ENCODE measurements around the gene FUS.

The FUS gene

DNA sequence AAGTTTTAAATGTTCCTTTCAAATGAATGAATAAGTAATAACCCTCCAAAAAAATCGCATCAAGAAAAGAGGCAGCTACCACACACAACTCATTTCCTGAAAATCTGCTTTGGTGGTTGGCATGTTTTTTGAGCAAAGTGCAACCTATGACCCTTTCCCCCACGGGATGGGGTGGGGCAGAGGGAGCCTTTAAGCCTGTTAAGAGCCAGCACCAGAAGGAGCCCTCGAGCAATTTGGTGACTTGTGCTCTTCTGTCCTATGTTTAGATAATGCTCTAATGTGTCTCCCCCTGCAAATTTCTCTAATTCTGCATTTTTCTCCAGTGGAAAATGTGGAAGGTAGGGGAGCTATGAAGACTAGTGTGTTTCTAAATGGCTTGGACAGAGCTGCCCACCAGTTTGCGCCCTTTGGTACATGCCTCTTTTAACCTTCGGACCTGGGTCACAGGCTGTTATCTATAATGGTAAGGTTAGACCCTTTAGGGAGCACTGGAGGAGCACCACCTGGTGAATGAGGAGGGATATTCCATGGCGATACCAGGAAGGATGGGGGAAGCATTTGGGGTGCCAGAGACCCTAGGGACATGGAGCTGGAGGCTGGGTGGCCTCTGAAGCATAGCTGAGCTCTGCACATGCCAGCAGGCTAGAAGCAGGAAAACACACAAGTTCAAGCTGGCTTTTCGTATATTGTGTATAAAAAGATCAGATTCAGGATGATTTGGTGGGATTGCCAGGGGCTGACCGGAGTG is 21.1 kb downstream of the FUS start:
- in situ Hi-C loops (cut with MboI; ENCODE audit: low sequenced_read_pairs), result no loop called here

DNA sequence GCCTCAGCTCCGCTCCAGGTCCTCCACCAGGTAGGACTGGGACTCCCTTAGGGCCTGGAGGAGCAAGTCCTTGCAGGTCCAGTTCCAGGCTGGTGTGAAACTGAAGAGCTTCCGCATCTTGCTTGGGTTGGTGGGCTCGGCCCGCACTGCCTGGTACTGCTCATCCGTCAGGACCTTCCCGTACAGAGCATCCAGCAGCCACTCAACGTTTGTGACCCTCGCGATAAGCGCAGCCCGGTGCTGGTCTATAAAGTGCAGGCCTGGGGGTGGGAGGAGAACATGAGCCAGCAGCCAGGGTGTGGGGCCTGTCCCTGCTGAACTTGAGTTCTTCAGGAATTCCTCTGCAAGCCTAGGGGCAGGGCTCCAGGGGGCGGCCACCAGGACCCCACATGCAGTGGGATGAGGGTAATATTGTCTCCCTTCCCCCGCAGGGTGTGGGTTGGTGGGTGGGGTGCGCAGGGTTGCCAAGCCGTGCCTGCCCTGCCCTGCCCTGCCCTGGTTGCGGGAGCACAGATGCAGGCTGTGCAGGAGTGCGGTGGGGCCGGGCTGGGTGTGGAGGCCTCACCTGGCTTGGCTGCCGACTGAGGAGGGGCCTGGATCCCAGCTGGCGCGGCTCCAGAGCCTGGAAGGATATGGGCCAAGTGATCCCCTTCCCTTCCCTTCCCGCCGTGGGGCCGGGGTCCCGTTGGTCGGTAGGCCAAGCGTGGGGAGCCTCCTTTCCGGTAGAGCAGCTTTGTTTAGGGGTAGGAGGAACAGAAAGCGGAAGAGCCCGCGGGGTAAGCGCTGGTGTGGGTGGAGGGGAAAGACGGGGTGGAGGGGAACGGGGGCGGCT is 21.9 kb downstream of the FUS start:
- in situ Hi-C loops (cut with MboI; ENCODE audit: low sequenced_read_pairs), result no loop called here

DNA sequence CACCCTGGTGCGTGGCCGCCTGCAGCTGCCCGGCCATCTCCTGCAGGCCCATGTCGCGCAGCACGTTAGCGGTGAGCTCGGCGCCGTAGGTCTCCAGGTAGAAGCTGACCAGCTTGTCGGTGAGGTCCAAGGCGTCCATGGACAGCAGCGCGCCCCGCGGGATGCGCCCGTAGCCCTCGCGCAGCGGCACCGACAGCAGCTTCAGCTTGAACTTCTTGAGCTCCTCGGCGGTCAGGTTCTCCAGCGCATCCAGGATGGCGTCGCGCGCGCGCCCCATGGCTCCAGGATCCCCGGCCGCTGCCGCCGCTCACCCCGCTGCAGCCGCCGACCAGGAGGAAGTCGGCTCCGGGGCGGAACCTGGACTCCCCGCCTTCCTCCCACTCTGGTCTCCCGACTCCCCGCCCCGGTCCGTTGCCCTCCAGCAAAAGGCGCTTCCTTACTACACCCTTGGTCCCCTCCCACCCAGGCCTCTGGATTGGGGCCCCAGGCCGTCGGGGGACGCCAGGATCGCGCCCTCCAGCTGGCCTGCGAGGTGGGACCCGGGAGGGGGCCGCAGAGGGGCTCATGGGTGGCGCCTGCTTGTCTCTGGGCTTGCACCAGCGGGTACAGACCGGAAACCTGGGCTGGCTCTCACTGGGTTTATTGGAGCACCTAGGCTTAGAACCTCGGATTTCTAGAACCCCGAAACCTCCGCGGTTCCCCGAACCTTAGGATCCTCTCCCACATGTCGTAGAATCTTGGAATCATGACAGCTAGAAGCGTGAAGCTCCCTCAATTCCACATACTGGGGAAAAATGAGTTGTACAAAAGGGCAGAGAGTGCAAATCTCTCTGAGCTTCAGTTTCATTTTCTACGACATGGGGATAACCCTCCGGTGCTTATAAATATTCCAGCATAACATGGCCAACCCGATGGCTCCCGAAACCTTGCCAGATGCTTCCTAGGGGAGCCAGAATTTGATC is 22.8 kb downstream of the FUS start, which contains the start of gene PYCARD:
Gene PYCARD, minus strand, starts transcription at position 347 of the 962 bp plus-strand sequence. Its CDS starts 70 bp downstream, at position 277.
- in situ Hi-C loops (cut with MboI; ENCODE audit: low sequenced_read_pairs), result no loop called here

DNA sequence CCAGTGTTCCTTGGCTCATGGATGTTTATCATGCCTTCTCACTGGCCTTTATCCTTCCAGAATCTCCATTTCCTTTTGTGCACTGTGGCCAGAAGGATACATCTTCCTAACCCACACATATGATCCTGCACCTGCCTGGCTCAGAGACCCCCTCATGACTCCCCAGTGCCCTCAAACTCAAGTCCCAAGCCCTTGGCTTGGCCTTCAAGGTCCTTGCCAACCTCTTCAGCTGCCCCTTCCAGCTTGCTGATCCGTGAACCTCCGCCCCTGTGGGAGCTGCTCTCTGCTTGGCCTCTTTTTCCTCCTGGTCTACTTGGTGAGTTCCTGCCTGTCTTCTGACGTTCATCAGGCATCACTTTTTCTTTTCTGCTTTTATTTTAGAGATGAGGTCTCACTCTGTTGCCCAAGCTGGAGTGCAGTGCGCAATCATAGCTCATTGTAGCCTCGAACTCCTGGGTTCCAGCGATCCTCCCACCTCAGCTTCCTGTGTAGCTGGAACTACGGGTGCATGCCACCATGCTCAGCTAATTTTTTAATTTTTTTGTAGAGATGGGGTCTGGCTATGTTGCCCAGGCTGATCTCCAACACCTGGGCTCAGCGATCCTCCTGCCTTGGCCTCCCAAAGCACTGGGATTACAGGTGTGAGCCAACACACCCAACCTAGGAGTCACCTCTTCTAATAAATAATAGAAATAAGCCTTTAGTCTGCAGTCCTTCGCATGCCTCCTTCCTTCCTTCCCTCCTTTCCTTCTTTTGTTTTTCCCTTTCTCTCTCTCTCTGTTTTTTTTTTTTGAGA is 25.1 kb downstream of the FUS start:
- in situ Hi-C loops (cut with MboI; ENCODE audit: low sequenced_read_pairs), result no loop called here

DNA sequence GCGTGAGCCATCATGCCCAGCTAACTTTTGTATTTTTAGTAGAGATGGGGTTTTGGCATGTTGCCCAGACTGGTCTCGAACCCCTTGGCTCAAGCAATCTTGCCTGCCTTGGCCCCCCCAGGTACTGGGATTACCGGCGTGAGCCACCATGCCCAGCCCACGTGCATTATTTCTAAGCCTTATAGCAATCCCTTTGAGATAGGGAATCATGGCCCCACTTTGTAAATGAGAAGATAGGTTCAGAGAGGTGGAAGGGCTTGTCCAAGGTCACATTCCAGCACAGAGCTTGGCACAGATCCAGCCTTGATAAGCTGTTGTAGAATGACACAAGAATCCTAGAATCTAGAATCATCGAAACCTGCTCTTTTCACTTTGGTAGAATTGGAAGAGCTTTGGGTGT is 26.8 kb downstream of the FUS start:
- in situ Hi-C loops (cut with MboI; ENCODE audit: low sequenced_read_pairs), result no loop called here

DNA sequence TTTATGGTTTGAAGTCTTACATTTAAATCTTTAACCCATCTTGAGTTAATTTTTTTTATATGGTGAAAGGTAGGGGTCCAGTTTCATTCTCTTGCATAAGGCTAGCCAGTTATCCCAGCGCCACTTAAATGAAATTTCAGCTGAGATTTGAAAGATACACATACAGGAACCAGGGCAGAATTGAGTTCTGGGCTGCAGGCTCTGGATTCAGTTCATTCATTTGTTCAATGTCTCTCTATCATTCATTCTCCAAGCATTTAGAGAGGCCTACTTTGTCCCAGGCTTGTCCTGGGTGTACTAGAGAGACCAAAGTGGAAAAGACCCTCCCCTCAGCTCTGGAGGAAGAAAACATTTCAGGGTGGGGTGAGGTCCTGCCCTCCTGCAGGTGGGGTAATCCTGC is 33.4 kb downstream of the FUS start:
- in situ Hi-C loops (cut with MboI; ENCODE audit: low sequenced_read_pairs), result no loop called here

DNA sequence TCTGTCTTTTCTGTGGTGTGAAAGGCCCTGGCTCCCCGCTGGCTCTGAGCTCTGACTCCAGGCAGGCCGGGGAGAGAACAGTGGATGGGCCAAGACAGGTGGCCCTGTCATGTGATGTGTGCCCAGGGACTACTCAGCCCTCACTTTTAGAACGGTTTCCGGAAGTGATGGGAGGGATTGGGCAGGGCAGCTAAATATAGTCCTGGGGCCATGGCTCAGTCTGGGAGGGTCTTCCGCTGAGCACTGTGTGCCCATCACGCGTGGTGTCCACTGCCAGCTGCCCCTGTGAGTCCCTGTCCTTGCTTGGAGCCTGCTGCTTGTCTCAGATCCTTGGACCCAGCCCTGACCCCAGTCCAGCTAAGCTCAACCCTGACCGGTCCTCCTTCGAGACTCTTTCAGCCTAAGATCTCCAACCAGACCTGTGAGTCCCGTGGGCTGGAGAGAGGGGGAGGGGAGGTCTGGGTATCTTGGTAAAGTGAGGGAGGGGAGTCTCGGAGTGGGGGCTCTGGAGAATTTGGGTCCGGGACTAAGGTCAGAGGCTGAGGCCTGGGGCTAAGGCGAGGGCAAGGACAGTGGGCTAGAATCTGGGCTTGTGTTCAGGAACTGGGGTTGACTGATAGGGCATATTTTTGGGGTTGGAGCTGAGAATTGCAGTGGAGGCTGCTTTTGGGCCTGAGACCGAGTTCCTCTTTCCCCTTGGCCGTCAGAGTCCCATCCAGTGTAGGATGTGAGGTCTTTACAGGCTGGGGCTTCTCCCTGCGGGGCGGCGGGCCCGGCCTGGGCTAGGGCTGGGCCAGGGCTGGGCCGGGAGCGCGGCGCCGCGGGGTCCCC is 34.2 kb downstream of the FUS start, which contains the start of gene TRIM72:
Gene TRIM72, plus strand, starts transcription at position 243 of the 831 bp plus-strand sequence. CDS start 620 bp downstream, outside the sequence.
- in situ Hi-C loops (cut with MboI; ENCODE audit: low sequenced_read_pairs), result no loop called here

DNA sequence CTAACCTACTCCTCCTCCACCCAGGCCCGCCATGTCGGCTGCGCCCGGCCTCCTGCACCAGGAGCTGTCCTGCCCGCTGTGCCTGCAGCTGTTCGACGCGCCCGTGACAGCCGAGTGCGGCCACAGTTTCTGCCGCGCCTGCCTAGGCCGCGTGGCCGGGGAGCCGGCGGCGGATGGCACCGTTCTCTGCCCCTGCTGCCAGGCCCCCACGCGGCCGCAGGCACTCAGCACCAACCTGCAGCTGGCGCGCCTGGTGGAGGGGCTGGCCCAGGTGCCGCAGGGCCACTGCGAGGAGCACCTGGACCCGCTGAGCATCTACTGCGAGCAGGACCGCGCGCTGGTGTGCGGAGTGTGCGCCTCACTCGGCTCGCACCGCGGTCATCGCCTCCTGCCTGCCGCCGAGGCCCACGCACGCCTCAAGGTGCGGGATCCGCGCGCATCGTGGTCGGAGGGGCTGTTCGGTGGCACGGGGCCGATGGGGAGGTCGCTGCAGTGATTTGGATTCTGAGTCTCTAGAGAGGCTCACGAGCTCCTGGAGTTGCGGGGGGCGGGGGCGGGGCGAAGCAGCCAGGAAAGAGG is 34.9 kb downstream of the FUS start:
- in situ Hi-C loops (cut with MboI; ENCODE audit: low sequenced_read_pairs), result no loop called here

DNA sequence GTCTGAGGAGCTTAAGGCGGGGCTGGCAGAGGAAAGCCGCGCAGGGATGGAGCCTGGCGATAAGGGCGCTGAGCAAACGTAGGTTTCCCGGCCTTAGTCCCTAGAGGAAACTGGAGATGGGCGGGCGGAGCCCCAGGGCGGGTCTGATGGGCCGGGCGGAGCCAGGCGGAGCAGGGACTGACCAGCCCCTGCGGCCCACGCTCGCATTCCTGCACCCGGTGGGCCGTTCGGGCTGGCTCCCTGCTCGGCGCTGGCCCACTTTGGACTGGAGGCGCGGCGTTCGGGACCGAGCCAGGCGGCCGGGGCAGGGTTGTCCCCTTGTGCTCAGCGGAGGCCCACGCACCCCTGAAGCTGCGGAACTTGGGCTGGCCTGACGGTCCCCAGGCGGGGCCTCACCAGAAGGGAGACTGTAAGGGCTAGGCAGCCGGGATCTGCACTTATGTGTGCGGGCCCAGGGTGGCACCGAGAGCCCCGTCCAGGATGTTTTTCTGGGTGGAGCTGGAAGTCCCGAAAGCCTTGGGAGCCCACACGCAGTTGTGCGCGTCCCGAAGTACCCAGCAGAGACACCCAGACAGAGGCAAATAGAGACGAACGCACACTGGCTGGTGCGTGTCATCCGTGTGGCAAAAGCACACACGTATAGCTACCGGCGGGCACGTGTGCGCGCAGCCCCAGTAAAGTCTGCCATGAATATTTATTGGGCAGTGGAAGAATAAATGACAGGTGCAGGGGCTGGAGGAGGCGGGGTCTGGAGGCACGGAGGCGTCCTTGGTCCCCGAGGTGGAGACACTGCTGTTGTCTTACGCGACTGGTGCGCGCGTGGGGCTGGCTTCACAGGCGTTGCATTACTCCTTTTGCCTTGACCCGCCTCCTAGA is 35.6 kb downstream of the FUS start:
- in situ Hi-C loops (cut with MboI; ENCODE audit: low sequenced_read_pairs), result no loop called here

DNA sequence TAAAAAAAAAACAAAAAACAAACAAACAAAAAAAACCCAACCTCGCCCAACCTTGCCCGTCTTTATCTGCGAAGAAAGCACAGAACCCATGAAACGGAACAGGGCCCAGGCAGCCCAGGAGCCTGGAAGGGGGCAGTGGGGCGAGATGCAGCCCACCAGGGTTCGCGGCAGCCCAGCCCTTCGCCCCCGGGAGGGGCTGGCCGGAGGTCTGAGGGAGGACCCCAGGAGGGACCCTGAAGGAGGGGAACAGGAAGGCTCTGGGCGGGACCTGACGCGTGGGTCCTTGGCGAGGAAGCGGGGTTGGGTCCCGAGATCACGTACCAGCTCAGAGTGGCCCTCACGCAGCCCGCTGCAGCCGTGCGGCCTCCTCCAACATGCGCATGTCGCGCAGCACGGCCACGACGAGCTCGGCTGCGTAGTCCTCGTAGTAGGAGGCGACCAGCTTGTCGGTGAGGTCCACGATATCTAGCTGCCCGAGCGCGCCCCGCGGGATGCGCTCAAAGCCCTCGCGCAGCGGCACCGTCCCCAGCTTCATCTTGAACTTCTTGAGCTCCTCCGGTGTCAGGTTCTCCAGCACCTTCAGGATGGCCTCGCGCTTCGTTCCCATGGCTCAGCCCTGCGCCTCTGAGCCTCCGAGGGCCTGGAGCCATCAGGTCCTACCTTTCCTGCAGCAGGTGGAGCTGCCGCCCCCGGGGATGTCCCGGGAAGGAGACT is 36.6 kb downstream of the FUS start, which contains the start of gene PYDC1:
Gene PYDC1, minus strand, starts transcription at position 714 of the 714 bp plus-strand sequence. Its CDS starts 107 bp downstream, at position 607.
- in situ Hi-C loops (cut with MboI; ENCODE audit: low sequenced_read_pairs), result no loop called here

DNA sequence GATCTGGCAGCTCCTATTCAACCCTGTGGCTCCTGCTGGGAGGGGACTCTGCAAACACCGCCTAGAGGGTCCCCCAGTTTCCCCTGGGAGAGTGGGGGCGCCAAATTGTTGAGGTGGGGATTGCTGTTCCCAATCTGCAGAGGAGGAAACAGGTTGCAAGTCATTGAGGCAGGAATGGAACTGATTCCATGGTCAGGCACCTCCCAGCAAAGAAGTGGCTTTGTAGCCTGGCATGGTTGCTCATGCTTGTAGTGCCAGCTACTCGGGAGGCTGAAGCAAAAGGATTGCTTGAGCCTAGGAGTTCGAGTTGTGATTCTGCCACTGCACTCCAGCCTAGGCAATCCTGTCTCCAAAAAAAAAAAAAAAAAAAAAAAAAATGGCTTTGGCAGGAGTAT is 37.2 kb downstream of the FUS start:
- in situ Hi-C loops (cut with MboI; ENCODE audit: low sequenced_read_pairs), result no loop called here

DNA sequence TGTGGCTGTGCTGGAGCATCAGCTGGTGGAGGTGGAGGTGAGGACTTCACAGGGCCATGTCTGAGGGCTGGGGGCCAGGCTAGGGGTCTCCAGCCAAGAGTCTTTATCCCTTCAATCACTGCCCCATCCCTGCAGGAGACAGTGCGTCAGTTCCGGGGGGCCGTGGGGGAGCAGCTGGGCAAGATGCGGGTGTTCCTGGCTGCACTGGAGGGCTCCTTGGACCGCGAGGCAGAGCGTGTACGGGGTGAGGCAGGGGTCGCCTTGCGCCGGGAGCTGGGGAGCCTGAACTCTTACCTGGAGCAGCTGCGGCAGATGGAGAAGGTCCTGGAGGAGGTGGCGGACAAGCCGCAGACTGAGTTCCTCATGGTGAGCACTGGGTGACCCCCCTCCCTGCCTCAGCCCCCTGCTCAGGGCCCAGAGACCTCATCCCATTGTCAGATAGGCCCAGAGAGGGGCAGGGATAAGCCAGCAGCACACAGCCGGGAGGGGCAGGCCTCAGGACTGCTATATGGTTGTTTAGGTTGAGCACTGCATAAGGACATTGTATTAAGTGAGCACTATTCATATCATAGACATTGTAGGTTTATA is 39.3 kb downstream of the FUS start:
- in situ Hi-C loops (cut with MboI; ENCODE audit: low sequenced_read_pairs), result no loop called here

DNA sequence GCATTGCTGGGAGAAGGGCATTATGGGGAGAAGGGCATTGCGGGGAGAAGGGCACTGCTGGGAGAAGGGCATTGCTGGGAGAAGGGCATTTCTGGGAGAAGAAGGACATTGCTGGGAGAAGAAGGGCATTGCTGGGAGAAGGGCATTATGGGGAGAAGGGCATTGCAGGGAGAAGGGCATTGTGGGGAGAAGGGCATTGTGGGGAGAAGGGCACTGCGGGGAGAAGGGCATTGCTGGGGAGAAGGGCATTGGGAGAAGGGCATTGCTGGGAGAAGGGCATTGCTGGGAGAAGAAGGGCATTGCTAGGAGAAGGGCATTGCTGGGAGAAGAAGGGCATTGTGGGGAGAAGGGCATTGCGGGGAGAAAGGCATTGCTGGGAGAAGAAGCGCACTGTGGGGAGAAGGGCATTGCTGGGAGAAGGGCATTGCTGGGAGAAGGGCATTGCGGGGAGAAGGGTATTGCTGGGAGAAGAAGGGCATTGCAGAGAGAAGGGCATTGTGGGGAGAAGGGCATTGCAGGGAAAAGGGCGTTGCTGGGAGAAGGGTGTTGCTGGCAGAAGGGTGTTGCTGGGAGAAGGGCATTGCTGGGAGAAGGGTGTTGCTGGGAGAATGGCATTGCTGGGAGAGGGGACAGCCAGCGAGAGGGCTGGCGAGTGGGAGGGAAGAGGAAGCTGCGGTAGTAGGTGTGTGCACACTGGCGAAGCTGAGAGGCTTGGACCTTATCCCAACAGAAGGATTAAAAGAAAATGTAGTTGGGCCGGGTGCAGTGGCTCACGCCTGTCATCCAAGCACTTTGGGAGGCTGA is 41.6 kb downstream of the FUS start:
- in situ Hi-C loops (cut with MboI; ENCODE audit: low sequenced_read_pairs), result no loop called here

DNA sequence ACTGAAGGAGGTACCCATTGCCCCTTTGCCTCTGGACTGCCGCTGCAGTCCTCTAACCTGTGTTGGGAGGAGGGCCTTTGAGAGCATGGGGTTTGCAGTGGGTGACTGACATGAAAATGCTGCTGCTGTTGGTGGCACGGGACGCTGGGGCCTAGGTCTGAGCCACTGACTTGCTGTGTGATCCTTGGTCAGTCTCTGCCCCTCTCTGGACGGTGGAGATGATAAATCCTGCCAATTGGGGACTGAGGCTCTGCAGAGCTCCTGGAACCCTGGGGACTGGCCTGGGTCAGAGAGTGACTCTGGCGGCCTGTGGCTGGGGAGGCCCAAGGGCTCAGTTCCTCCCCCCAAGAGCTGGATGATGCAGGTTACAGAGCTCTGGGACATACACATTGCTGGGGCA is 43.1 kb downstream of the FUS start:
- in situ Hi-C loops (cut with MboI; ENCODE audit: low sequenced_read_pairs), result no loop called here

DNA sequence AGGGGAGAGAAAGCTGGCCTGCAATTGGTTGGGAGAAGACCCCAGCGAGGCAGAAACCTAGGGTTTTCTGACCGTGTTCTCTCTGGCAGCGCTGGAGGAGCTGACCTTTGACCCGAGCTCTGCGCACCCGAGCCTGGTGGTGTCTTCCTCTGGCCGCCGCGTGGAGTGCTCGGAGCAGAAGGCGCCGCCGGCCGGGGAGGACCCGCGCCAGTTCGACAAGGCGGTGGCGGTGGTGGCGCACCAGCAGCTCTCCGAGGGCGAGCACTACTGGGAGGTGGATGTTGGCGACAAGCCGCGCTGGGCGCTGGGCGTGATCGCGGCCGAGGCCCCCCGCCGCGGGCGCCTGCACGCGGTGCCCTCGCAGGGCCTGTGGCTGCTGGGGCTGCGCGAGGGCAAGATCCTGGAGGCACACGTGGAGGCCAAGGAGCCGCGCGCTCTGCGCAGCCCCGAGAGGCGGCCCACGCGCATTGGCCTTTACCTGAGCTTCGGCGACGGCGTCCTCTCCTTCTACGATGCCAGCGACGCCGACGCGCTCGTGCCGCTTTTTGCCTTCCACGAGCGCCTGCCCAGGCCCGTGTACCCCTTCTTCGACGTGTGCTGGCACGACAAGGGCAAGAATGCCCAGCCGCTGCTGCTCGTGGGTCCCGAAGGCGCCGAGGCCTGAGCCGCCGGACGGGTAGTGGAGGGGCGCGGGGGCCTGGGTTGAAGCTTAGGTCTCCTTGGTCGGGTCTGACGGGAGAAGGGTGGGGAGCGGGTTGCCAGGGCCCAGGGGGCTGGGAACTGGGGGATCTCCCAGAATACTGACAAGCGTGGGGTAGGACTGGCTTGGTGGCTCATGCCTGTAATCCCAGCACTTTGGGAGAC is 44.4 kb downstream of the FUS start:
- in situ Hi-C loops (cut with MboI; ENCODE audit: low sequenced_read_pairs), result no loop called here
